Thyroid gland (tissue), 4 donors: ENCODE results near the gene WNK3. TPM values are rescaled to one million over a fixed set of nuclear protein-coding genes. Genes with fewer than 3 reads are reported as not detected.
"Not testable (repeated sequence)": the region's sequence is repeated elsewhere in the genome, so short reads cannot be mapped to it uniquely, and the experiment has no call there.

Experiments used
- DNase-seq, 2 donors: peaks; one replicate each; pipeline ENCODE4 v3.0.0-alpha.2; 2019
- H3K27ac ChIP-seq, 3 donors: fragments of 200-600 bp; sonication (generic); 1 replicate in 2 of 3; 2 replicates in 1 of 3; pipeline ENCODE4 v1.5.1; 2016 to 2019; ENCODE audit warnings: mild to moderate bottlenecking in 1 of 3, moderate library complexity in 1 of 3
- H3K27me3 ChIP-seq: fragments of 200-600 bp; sonication (generic); one replicate; pipeline ENCODE4 v1.5.1; 2019
- H3K36me3 ChIP-seq, 2 donors: fragments of 200-600 bp; sonication (generic); one replicate each; pipeline ENCODE4 v1.5.1; 2016 to 2019
- H3K4me1 ChIP-seq, 2 donors: fragments of 200-600 bp; sonication (generic); one replicate each; pipeline ENCODE4 v1.5.1; 2017 to 2019
- H3K4me3 ChIP-seq, 3 donors: fragments of 200-600 bp; sonication (generic); replicated peaks in 1 of 3; 1 replicate in 2 of 3; 2 replicates in 1 of 3; pipeline ENCODE4 v1.5.1; 2016; ENCODE audit warnings: mild to moderate bottlenecking in 1 of 3
- H3K9me3 ChIP-seq: fragments of 200-600 bp; sonication (generic); one replicate; pipeline ENCODE4 v1.5.1; 2017
- CTCF ChIP-seq, 6 experiments: fragments of 200-600 bp in 3 of 6; fragments of 450-650 bp in 3 of 6; sonication (generic) in 3 of 6; IDR thresholded peaks; one replicate each; pipeline ENCODE4 v1.5.1; 2016 to 2019; ENCODE audit warnings: antibody characterized with exemption in 6 of 6, mild to moderate bottlenecking in 2 of 6, inconsistent platforms in 1 of 6, moderate library complexity in 1 of 6
- POLR2A ChIP-seq, 2 donors: fragments of 450-650 bp; IDR thresholded peaks; one replicate each; pipeline ENCODE4 v1.6.1; 2017; ENCODE audit warnings: antibody characterized with exemption in 2 of 2, mild to moderate bottlenecking in 2 of 2, moderate library complexity in 1 of 2
- WGBS, 2 donors: methylation state at CpG; one replicate each; pipeline ENCODE4 v1.1.5; 2017; 5-methylcytosine and 5-hydroxymethylcytosine counted together
- intact Hi-C: fragments of 100-400 bp; cut with DNase I; formaldehyde crosslinking; loops from one replicate; pipeline ENCODE4 v1.15.1; 2023
- total RNA-seq, 4 donors: library from RNA; depleted of rRNA; stranded (reverse); fragments of >200 nt; gene quantifications; one replicate each; pipeline ENCODE4 v1.2.3, GENCODE V29; 2016

WNK3 gene
- 1 to 10 TPM; 2.3 to 7.0 (median 4.6) TPM for total RNA-seq

DNA sequence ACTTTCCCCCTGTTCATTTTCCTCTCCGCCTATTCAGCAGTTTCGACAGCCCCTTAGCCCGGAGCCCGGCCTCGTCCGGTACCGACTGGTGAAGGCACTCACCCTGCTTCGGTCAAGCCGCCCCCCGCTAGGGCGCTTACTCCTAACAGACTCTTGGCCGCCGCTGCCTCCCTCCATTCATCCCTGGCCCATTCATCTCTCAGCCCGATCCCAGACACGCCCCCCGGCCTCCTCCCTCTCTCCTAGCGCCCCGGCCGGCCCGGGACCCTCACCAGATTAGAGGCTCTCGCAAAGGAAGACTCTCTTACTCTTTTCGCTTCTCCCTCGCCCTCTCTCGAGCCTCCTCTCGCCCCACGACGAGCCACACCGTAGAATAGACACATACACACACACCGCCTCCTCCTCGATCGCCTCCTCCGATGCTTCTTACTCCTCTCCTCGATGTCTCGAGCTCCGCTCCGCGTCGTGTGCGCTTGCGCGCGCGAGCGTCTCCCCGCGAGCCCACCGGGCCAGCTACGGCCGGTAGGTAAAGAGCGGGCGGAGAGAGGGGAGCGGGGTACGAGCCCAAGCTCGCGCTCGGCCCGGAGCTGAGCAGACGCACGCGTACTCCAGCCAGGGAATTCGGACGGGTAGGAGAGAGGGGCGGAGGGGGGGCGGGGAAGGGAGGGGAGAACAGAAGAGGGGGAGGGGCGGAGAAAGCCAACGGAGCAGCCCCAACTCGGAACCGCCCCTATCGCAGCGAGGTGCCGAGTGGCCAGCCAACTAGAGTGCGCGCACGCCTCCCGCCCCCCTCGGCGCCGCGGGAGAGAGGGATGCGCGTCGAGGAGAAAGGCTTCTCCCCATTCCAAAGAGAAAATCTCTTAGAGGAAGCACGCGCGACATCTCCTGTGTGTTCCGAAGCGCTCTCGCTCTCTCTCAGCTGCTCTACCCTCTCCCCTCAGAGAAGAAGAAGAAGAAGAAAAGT, at the start of gene WNK3:
TSS of gene WNK3 (minus strand) at position 633 of the 964 bp plus-strand sequence.
- Histone ChIP-seq H3K4me1 (no peaks in the 10 kb centered on the region), H3K27ac (peak within 1 kb of the TSS; percentile 41 to 49 (median 46)), H3K36me3 (no peaks in the 10 kb centered on the region), H3K4me3 (peak within 1 kb of the TSS in 2 of 3 donors; percentile 27 to 30), H3K9me3 (no peaks in the 10 kb centered on the region), H3K27me3 (no peaks in the 10 kb centered on the region)
- 2 to 3% methylated on average over 26 to 61 of the region's 88 CpGs for WGBS, 2 donors
- no peak for TF ChIP-seq CTCF (IDR thresholded peaks at IDR 0.05)
- peak in 1 of 2 donors; percentile 30 for TF ChIP-seq POLR2A (IDR thresholded peaks at IDR 0.05)
- peak; percentile 79 to 83 for DNase-seq
- intact Hi-C loops, result no loop called here

GRCh38 chrX:54407266-54407665, 49.4 kb upstream of the WNK3 start:
- intact Hi-C loops, result no loop called here
- Histone ChIP-seq H3K27me3 (no peaks in the 10 kb centered on the region), H3K36me3 (no peaks in the 10 kb centered on the region), H3K4me1 (no peaks in the 10 kb centered on the region), H3K4me3 (no peak overlapping the region), H3K9me3 (no peaks in the 10 kb centered on the region), H3K27ac (no peak overlapping the region)
- no peak for DNase-seq
- TF ChIP-seq CTCF (IDR thresholded peaks at IDR 0.05) (no peak), POLR2A (IDR thresholded peaks at IDR 0.05) (no peak)
- 67 to 80% methylated on average over 2 of the region's 2 CpGs for WGBS, 2 donors

DNA sequence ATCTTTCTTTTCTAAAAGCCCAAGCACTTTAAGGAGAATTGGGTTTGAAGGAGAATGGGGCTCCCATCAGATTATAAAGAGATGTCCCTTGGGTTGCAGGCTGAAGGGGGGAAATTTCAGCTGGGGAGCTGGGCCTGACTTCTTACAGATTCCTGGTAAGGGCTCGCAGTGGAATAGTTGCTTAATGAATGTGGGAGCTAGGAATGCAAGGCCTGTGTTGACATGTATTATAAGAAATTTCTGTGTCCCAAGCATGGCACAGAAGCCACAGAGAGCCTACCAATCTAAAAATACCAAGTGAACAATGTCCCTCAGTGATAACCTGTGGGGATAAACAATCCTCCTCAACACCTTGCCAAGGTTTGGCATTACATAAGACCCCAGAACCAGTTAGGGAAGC, 39.3 kb upstream of the WNK3 start:
- Histone ChIP-seq H3K4me3 (no peak overlapping the region), H3K4me1 (no peaks in the 10 kb centered on the region), H3K27ac (no peak overlapping the region), H3K36me3 (no peaks in the 10 kb centered on the region), H3K27me3 (no peaks in the 10 kb centered on the region), H3K9me3 (no peaks in the 10 kb centered on the region)
- TF ChIP-seq POLR2A (IDR thresholded peaks at IDR 0.05) (no peak), CTCF (IDR thresholded peaks at IDR 0.05) (no peak)
- intact Hi-C loops, result no loop called here
- no peak for DNase-seq
- 91 to 100% methylated on average over 1 of the region's 1 CpG for WGBS, 2 donors

DNA sequence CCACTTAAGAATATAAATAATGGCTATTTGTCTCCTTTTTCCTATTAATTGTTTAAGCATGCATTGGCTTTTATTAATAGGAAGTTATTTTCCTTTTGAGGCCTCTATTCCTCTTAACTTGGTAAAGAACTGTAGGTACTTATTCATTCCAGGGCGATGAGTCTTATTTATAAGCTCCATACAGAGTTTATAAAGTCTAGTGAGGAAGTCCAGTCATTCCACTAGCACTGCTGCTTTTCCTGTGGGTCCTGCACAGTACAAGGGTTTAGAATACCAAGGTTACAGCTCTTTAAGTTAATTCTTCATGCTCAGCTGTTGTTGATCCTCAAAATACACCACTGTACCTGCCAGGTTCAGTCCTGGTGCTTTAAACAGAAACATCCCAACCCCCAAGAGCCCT, 28.5 kb upstream of the WNK3 start:
- intact Hi-C loops, result no loop called here
- no peaks in the 10 kb centered on the region for H3K36me3 ChIP-seq
- H3K4me1 ChIP-seq, result no peaks in the 10 kb centered on the region
- no peak for DNase-seq
- no peak overlapping the region for H3K4me3 ChIP-seq
- TF ChIP-seq CTCF (IDR thresholded peaks at IDR 0.05) (no peak), POLR2A (IDR thresholded peaks at IDR 0.05) (no peak)
- H3K27ac ChIP-seq, result no peak overlapping the region
- H3K27me3 ChIP-seq, result no peaks in the 10 kb centered on the region
- WGBS, 2 donors, result 80 to 85% methylated on average over 1 of the region's 1 CpG
- H3K9me3 ChIP-seq, result no peaks in the 10 kb centered on the region

- H3K27ac ChIP-seq, H3K27me3 ChIP-seq, intact Hi-C loops, H3K4me1 ChIP-seq, H3K4me3 ChIP-seq, H3K9me3 ChIP-seq, H3K36me3 ChIP-seq, DNase-seq: not testable (repeated sequence)
- 94 to 100% methylated on average over 2 to 5 of the region's 5 CpGs for WGBS, 2 donors
These were observed 26.8 kb upstream of the WNK3 start for GRCh38 chrX:54384661-54385060.
